Activated T-helper 1 cell treated with anti-CD3 and anti-CD28 coated beads, Interleukin-2, amount 50 U/mL, for 16 hours (primary cell): Measurements from ENCODE around the gene LBX2.

Source experiments
- DNase-seq, 2 donors: peaks; one replicate each; pipeline ENCODE4 v3.0.0-alpha.2; 2020; ENCODE audit warnings: low read depth in 1 of 2, low spot score in 1 of 2

Gene LBX2

GRCh38 chr2:74505448-74506246 is 6.2 kb upstream of the LBX2 start:
- no peak for DNase-seq

GRCh38 chr2:74504591-74504990 is 5.2 kb upstream of the LBX2 start:
- DNase-seq = no peak

- DNase-seq = no peak
Measured at GRCh38 chr2:74503506-74504475, 4.4 kb upstream of the LBX2 start.

GRCh38 chr2:74502720-74503505 is 3.5 kb upstream of the LBX2 start:
- DNase-seq = no peak

- DNase-seq = no peak
Measured at GRCh38 chr2:74502147-74502719, 2.8 kb upstream of the LBX2 start.

- DNase-seq = no peak
Measured at GRCh38 chr2:74501335-74502071, 2.1 kb upstream of the LBX2 start.

GRCh38 chr2:74500578-74500946 is 1.2 kb upstream of the LBX2 start:
- DNase-seq = no peak

- DNase-seq = no peak
Measured at GRCh38 chr2:74499940-74500577, 656 bp upstream of the LBX2 start.

- no peak for DNase-seq
Measured at GRCh38 chr2:74498500-74499266, 720 bp downstream of the LBX2 start.

- DNase-seq = no peak
Measured at GRCh38 chr2:74497777-74498499, 1.5 kb downstream of the LBX2 start.

GRCh38 chr2:74496997-74497776 is 2.2 kb downstream of the LBX2 start:
- no peak for DNase-seq

- DNase-seq = no peak
Measured at GRCh38 chr2:74495440-74495839, 4.0 kb downstream of the LBX2 start.

- no peak for DNase-seq
Measured at GRCh38 chr2:74493546-74493945, 5.9 kb downstream of the LBX2 start.

- DNase-seq = no peak
Measured at GRCh38 chr2:74491648-74492544, 7.5 kb downstream of the LBX2 start.

- DNase-seq = no peak
Measured at GRCh38 chr2:74489906-74490305, 9.5 kb downstream of the LBX2 start.

- no peak for DNase-seq
Measured at GRCh38 chr2:74488643-74489481, 10.5 kb downstream of the LBX2 start.
